Urinary bladder (tissue), 4 donors: ENCODE results near the gene EHD4. TPM values are rescaled to one million over a fixed set of nuclear protein-coding genes. Genes with fewer than 3 reads are reported as not detected.
A peak's percentile ranks its signal among the peaks of the same experiment; 100 is the strongest.

Experiments
- DNase-seq: peaks from one replicate; pipeline ENCODE4 v3.0.0-alpha.2; 2015; ENCODE audit errors: extremely low spot score
- H3K27ac ChIP-seq: one replicate; pipeline ENCODE4 v1.5.1; 2013; ENCODE audit warnings: low read depth, mild to moderate bottlenecking, moderate library complexity
- H3K36me3 ChIP-seq: one replicate; pipeline ENCODE4 v1.6.1; 2013; ENCODE audit warnings: mild to moderate bottlenecking, moderate library complexity; ENCODE audit not compliant: insufficient read depth
- H3K4me1 ChIP-seq: one replicate; pipeline ENCODE4 v1.6.1; 2013; ENCODE audit warnings: mild to moderate bottlenecking, moderate library complexity; ENCODE audit not compliant: insufficient read depth
- H3K4me3 ChIP-seq: one replicate; pipeline ENCODE4 v1.5.1; 2013; ENCODE audit warnings: low read depth, low read length
- WGBS: extraction: QIAGEN DNeasy Blood & Tissue Kit; methylation state at CpG from one replicate; pipeline ENCODE4 v1.1.7; 2013; 5-methylcytosine and 5-hydroxymethylcytosine counted together
- polyA plus RNA-seq: library from polyadenylated mRNA; stranded (reverse); fragments of 200-250 nt; gene quantifications from one replicate; pipeline ENCODE4 v1.2.3, GENCODE V29; 2013
- total RNA-seq: library from RNA; depleted of rRNA; stranded (reverse); fragments of >200 nt; gene quantifications from one replicate; pipeline ENCODE4 v1.2.3, GENCODE V29; 2014
- donor health status: healthy with polysubstance abuse.
- donor health status: healthy.

EHD4 gene
- total and polyA plus RNA-seq, 2 donors: 14.4 to 17.0 TPM

DNA sequence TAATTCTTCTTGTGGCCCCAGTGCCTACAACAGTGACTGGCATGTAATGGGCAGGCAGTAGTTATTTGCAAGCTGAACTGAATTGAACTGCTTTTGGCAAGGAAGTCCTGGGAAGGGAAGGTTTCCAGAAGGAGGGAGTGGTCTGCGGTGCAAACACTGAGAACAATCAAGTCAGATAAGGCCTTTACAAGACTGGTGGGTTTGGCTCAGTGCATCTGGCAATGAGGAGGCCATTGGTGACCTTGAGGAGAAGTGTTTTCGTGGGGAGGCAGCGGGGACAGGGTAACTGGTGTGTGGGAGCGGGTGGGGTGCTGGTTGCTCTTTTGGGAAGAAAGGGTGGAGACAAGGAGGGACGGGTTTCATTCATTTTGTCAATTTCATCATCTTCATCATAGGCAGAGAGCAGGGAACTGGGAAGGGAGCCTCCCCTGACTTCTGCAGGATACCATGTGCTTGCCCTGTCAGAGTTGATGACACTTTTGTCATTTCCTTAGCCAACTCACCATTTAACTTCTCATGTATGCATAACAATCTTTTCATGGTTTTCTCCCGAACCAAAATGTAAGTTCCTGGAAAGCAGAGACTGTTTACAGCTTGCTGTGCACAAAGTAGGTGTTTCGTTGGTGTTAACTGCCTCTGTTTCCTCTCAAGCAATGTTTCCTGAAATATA is 8.4 kb upstream of the EHD4 start:
- H3K36me3 ChIP-seq: no peaks in the 10 kb centered on the region
- H3K4me3 ChIP-seq: no peak overlapping the region
- no peaks in the 10 kb centered on the region for H3K4me1 ChIP-seq
- WGBS: 74% methylated on average over 7 of the region's 7 CpGs
- no peak for DNase-seq
- H3K27ac ChIP-seq: no peak overlapping the region

DNA sequence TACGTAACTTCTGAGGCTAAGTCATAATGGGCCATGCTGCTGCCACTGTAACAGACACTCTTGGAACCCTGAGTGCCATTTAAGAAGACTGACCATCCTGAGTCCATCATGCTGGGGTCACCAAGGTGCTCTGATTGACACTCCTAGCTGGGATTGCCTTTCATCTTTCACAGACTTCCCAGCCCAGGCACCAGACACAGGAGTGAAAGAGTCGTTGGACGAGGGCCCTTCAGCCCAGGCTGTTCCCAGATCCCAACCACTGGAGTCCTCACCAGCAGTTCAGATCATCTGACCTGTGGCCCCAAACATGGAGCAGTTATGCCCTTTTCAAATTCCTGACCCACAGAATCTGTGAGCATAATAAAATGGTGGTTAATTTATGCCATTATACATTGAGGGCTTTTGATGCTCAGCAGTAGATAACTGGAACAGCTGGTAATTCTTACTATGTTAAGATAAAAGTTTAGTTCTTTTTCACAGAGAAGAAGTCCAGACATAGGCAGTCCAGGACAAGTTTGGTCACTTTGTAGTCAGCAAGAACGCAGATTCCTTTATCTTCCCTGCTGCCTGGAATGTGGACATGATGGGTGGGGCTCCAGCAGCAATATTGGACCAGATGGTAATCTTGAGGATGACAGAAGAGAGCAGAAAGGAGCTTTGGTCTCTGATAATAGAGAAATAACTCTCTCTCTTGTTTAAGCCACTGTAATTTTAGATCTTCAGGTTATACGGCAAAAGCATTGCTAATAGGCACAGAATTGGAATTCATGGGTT is 7.3 kb upstream of the EHD4 start:
- H3K36me3 ChIP-seq: no peaks in the 10 kb centered on the region
- no peak overlapping the region for H3K4me3 ChIP-seq
- WGBS: 72% methylated on average over 5 of the region's 5 CpGs
- DNase-seq: no peak
- no peak overlapping the region for H3K27ac ChIP-seq
- H3K4me1 ChIP-seq: no peaks in the 10 kb centered on the region

DNA sequence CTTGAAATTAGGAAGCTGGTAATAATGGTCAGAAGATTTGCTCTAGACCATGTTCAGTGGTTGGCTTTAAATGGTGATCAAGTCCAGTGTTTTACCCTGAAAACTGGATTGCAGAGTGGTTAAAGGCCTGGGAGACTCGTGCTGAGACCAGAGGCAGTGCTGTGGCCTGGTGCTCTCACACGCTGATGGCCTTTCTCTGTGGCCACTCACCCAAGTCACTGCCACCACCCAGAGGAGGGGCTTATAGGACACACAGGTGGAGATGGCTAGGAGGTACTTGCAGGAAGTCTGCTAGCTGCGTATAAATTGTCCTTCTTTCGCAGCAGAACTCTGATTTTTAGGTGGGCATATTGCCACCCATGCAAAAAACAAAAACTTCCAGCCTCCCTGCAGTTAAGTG is 6.2 kb upstream of the EHD4 start:
- WGBS: 88% methylated on average over 4 of the region's 4 CpGs
- no peak overlapping the region for H3K4me3 ChIP-seq
- no peak for DNase-seq
- no peaks in the 10 kb centered on the region for H3K4me1 ChIP-seq
- no peak overlapping the region for H3K27ac ChIP-seq
- H3K36me3 ChIP-seq: no peaks in the 10 kb centered on the region

DNA sequence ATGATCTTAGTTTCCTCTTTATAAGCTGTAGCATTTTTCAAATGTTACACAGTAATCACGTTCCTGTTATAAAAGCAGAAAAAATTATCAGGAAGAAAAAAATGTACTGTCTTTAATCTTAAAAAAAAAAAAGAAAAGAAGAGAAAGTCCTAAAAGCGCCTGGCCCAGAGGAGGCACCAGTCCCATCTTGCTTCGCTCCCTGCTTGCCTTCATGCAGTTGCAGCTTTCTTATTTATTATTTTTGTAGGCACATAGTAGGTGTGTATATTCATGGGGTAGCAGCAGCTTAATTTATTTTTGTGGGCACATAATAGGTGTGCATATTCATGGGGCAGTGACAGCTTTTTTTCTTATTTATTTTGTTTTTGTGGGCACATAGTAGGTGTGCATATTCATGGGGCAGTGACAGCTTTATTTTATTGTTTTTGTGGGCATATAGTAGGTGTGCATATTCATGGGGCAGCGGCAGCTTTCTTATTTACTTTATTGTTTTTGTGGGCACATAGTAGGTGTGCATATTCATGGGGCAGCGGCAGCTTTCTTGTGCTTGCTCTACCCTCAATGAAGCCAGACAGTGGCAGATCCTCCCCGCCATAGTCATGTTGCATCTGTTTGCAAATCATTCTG is 5.5 kb upstream of the EHD4 start:
- H3K4me3 ChIP-seq: no peak overlapping the region
- 81% methylated on average over 6 of the region's 6 CpGs for WGBS
- H3K36me3 ChIP-seq: no peaks in the 10 kb centered on the region
- H3K27ac ChIP-seq: no peak overlapping the region
- no peaks in the 10 kb centered on the region for H3K4me1 ChIP-seq
- no peak for DNase-seq

DNA sequence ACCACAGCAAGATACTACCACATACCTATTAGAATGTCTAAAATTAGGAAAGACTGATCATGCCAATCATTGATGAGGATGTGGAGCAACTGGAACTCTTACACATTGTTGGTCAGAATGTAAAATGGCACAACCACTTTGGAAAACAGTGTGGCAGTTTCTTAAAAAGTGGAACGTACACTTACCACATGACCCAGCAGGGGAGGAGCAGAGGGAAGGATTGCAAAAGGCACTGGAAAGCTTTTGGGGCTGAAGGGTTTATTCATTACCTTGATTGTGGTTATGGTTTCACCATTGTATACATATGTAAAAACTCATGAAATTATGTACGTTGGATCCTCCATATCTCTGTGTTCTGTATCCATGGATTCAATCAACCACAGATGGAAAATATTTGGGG is 3.3 kb upstream of the EHD4 start:
- DNase-seq: no peak
- Histone ChIP-seq H3K36me3 (no peaks in the 10 kb centered on the region), H3K4me1 (no peaks in the 10 kb centered on the region), H3K4me3 (no peak overlapping the region), H3K27ac (no peak overlapping the region)
- 44% methylated on average over 2 of the region's 2 CpGs for WGBS

DNA sequence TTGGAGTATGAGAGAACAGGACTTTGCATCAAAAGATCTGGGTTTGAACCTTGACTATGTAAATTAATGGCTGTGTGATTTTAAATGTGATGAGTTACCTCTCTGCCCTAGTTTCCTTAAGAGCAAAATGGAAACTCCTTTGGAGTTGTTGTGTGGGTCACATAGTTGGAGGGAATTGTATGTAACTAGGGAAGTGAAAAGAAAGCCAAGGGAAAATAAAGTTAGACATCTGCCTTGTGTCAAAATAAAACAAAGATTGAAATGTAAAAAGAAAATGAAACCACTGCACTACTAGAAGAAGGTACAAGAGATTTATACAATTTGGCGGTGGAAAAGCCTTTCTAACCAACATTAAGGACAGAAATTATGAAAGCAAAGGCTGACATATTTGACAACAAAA is 1.7 kb upstream of the EHD4 start:
- no peak for DNase-seq
- Histone ChIP-seq H3K27ac (no peak overlapping the region), H3K4me1 (no peaks in the 10 kb centered on the region), H3K36me3 (no peaks in the 10 kb centered on the region), H3K4me3 (no peak overlapping the region)
- WGBS: 89% methylated on average over 1 of the region's 1 CpG

DNA sequence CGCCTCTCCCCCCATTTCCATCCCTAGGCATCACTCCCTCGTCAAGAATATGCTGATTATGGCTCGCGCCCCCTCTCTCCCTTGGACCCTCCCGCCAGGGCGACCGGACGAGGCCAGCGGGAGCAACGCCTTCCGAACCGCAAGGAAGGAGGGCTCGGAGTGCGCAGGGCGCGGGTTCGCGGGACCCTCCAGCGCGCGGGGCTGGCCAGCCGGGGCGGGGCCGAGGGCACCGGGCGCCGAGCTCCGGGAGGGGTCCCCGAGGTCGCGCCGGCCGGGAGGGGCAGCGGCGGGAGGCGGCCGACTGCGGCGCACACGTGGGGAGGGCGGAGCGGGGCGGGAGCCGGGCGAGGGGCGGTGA is 483 bp downstream of the EHD4 start:
- no peak for DNase-seq
- H3K4me1 ChIP-seq: no peaks in the 10 kb centered on the region
- 1% methylated on average over 46 of the region's 46 CpGs for WGBS

DNA sequence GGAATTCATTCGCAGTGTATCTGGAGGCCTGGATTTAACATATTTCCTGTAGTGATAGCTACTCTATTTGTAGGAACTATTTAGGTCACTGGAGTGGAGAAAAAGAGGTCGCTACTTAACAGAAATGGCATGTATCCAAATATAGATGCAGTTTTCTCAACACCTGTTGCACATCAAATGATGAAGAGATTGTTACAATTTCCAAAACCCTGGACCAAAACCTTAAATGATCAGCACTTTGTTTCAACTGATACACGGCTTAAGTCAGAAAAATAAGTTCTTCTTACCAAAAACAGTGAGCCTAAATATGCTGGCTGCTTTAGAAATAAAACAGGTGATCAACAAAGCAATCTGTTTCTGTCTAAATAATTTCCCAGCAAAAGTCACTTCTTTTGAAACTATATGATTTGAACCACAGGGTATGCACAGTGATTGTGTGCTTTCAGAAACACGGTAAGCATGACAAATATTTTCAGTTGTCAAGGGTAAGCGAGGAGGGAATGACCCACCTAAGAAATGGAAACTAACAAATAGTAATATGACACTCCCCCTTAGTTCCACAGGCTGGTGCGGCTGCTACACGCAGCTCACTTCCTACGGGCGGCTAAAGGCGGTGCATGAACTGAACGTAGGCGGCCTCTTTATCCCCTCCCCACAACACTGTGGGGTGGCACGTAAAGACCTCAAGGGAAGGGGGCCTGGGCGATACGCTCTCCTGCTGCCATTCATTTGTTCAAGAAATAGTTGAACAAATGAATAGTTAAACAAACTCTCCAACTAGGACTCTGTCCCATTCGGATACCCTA is 1.1 kb downstream of the EHD4 start:
- 13% methylated on average over 16 of the region's 16 CpGs for WGBS
- H3K36me3 ChIP-seq: no peaks in the 10 kb centered on the region
- H3K27ac ChIP-seq: peak overlapping the region; percentile 96
- peak overlapping the region; percentile 81 for H3K4me3 ChIP-seq
- no peak for DNase-seq
- H3K4me1 ChIP-seq: no peaks in the 10 kb centered on the region

More for the DNA sequence above, 483 bp downstream of the EHD4 start:
- Histone ChIP-seq H3K27ac (peak overlapping the region; percentile 96), H3K4me3 (peak overlapping the region; percentile 81), H3K36me3 (no peaks in the 10 kb centered on the region)

DNA sequence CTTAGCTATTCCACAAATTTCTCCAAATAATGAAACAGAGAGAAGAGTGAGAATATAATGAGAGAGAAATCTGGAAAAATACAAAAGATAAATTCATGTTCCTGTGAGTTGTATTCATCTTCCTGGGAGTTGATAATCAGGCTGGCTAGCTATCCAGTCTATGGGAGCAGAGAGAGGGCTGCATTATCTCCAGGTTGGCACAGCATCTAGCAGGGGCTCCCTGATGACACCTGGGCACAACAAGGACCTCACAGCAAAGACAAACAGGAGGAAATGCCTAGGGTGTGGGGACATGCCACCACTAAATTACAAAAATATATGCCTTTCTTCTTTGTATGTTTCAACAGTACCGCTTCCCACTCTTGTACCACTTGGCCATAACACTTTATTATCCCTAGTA is 1.9 kb downstream of the EHD4 start:
- no peaks in the 10 kb centered on the region for H3K4me1 ChIP-seq
- no peak overlapping the region for H3K27ac ChIP-seq
- DNase-seq: no peak
- no peak overlapping the region for H3K4me3 ChIP-seq
- no peaks in the 10 kb centered on the region for H3K36me3 ChIP-seq
- WGBS: 96% methylated on average over 1 of the region's 1 CpG

DNA sequence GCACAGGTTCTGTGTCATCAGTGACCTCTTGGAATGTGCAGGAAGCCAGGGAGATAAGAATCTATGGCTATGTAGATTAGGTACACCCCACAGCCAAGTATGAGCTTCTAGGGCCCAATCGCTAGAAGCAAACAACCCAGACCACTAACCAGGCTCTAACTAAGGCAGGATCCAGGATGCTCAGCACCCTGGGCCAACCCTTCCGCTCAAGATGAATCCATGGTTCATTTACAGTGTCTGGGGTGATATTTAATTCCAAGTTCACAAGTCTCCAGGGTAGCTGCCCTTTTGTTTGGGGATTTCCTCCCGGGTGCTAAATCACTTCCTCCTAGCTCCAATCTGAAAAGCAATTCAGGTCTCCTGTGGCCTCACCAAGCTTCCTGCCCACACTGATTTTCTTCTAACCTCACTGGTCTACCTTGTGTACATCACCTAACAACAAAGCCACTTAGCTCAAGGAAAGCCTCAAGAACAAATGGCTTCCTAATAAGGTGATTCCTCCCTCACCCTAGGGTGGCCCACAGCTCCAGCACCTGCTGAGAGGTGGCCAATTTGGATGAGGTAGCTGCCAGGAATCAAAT is 2.4 kb downstream of the EHD4 start:
- DNase-seq: no peak
- Histone ChIP-seq H3K36me3 (no peaks in the 10 kb centered on the region), H3K27ac (no peak overlapping the region), H3K4me1 (no peaks in the 10 kb centered on the region), H3K4me3 (no peak overlapping the region)
- WGBS: 67% methylated on average over 3 of the region's 3 CpGs

DNA sequence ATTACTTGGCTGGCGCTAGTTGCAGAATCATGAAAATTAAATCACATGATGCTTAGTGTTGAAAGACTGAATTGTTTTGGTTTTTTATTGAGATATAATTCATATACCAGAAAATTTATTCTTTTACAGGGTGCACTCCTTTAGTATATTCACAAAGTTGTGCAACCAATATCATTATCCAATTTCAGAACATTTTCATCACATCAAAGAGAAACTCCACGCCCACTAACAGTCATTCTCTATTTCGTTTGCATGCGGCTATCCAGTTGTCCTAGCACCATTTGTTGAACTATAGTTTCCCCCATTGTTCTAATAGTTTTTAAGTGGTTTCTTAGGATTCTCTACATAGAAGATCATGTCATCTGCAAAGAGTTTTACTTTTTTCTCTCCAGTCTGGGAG is 3.7 kb downstream of the EHD4 start:
- H3K4me1 ChIP-seq: no peaks in the 10 kb centered on the region
- no peak overlapping the region for H3K4me3 ChIP-seq
- WGBS: 89% methylated on average over 4 of the region's 4 CpGs
- H3K36me3 ChIP-seq: no peaks in the 10 kb centered on the region
- no peak for DNase-seq
- H3K27ac ChIP-seq: no peak overlapping the region

DNA sequence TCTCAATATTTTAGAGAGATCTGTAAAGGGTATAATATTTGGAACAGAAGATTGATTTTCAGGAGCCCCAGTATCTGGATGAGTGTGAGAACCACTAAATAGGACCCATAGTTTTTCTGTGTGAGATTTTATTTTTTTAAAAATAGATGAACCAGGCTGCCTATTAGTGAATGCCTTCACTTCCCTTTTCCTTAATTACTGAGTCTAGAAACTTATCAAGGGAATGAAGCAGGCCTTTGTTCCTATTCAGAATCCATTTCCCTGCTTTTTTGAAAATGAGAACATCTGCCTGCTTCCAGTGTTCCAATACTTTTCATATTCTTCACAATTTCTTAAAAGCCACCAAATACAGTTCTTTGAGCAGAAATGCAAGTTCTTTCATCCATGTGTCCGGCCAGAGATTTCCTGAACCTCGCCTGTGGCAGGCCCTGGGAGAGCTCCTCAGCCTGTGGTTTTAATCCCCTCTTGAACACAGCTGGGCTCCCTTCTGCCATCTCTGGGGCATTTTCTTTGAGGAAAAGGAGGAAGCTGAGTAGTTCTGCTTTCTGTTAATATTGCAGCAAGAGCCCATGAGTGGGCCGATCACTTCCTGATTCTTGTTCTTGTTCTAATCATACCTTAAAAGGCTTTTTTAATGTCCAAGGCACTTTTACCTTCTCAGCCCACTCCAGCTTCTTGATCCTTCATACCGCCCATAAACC is 4.7 kb downstream of the EHD4 start:
- no peaks in the 10 kb centered on the region for H3K4me1 ChIP-seq
- no peak overlapping the region for H3K27ac ChIP-seq
- DNase-seq: no peak
- no peaks in the 10 kb centered on the region for H3K36me3 ChIP-seq
- H3K4me3 ChIP-seq: no peak overlapping the region
- 67% methylated on average over 4 of the region's 4 CpGs for WGBS

DNA sequence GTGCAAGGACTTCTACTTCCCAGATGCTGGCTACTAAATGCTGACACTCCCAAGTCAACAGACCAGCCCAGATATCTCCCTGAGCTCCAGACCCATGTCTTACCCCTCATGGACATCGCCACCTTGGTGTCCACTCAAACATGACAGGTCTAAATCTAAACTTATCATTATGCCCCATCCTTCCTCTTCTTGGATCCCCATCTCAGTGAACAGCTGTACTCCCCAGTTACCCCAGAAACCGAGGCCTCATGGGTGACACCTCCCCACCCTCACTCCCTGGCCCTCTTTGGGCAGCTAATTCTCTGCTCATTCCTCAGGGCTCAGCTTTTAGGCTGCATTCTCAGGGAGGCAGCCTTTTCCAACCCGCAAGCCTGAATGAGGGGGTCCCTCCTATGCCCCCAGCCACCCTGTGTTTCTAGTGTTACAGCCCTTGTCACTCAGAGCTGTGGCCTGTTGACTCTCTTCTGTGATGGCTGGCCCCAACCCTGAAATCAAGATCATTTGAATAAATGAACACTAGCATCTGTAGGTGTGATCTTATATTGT is 5.4 kb downstream of the EHD4 start:
- DNase-seq: no peak
- no peak overlapping the region for H3K27ac ChIP-seq
- H3K4me1 ChIP-seq: no peaks in the 10 kb centered on the region
- H3K36me3 ChIP-seq: no peaks in the 10 kb centered on the region
- no peak overlapping the region for H3K4me3 ChIP-seq
- 94% methylated on average over 3 of the region's 3 CpGs for WGBS
